ENCODE measurements around the gene ACO1. TPM values are rescaled to one million over a fixed set of nuclear protein-coding genes. Genes with fewer than 3 reads are reported as not detected.

Gene ACO1
- total RNA-seq, 1 donor from 2014 or later = 19.1 TPM

DNA sequence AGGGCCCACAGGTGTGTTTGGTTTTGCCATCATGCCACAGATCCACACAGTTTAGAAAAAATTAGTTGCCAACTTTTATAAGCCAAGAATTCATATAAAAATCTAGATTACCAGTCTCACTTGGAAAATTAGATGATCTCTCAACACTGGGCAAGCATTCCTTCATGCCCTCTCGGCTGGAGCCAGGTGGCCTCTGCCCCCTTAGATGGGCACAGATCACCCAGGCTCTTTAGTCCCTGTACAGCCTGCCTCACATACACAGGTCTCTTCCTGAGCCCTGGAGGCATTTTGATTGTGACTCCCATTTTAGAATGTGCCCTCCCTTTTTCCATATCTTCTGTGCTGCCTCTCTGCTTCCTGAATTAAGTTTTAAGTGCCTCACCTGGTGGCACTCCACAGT lies 20.0 kb downstream of the ACO1 start:
- Histone ChIP-seq H3K36me3 (peaks cover 34 to 44% of the 10 kb centered on the region in 2 donors), H3K4me1 (no peaks in the 10 kb centered on the region)
- intact Hi-C loops (cut with DNase I) = no loop called here

DNA sequence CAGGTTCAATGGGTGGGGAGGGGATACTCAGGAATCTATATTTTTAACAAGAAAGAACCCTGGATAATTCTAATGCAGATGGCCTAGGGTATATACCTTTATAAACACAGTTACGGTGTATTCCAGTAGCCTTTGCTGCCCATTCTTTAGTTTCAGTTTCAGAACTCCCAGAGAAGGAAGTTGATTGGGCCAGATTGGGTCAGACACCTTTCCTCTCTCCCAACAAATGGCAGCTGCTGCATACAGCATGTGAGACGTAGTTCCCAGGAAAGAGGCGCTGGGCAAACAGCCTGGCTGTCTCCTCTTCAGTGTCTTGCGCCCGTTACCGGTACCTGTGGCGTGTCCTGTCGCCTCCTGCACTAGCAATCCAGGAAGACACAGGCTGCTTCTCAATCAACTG lies 20.4 kb downstream of the ACO1 start:
- no peak for DNase-seq (ENCODE audit: low spot score in 2 of 2)
- Histone ChIP-seq H3K4me3 (no peak overlapping the region), H3K36me3 (peaks cover 36 to 47% of the 10 kb centered on the region in 2 donors), H3K9me3 (no peaks in the 10 kb centered on the region), H3K4me1 (no peaks in the 10 kb centered on the region), H3K27me3 (no peaks in the 10 kb centered on the region), H3K27ac (no peak overlapping the region)
- TF ChIP-seq, protein P1, sequence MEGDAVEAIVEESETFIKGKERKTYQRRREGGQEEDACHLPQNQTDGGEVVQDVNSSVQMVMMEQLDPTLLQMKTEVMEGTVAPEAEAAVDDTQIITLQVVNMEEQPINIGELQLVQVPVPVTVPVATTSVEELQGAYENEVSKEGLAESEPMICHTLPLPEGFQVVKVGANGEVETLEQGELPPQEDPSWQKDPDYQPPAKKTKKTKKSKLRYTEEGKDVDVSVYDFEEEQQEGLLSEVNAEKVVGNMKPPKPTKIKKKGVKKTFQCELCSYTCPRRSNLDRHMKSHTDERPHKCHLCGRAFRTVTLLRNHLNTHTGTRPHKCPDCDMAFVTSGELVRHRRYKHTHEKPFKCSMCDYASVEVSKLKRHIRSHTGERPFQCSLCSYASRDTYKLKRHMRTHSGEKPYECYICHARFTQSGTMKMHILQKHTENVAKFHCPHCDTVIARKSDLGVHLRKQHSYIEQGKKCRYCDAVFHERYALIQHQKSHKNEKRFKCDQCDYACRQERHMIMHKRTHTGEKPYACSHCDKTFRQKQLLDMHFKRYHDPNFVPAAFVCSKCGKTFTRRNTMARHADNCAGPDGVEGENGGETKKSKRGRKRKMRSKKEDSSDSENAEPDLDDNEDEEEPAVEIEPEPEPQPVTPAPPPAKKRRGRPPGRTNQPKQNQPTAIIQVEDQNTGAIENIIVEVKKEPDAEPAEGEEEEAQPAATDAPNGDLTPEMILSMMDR (IDR thresholded peaks at IDR 0.05) = no peak
- intact Hi-C loops (cut with DNase I) = no loop called here

More for the DNA sequence above, 20.0 kb downstream of the ACO1 start:
- Histone ChIP-seq H3K27ac (no peak overlapping the region), H3K27me3 (no peaks in the 10 kb centered on the region), H3K4me3 (no peak overlapping the region), H3K9me3 (no peaks in the 10 kb centered on the region)
- DNase-seq (ENCODE audit: low spot score in 2 of 2) = no peak
- TF ChIP-seq, protein P1 (IDR thresholded peaks at IDR 0.05) = no peak

DNA sequence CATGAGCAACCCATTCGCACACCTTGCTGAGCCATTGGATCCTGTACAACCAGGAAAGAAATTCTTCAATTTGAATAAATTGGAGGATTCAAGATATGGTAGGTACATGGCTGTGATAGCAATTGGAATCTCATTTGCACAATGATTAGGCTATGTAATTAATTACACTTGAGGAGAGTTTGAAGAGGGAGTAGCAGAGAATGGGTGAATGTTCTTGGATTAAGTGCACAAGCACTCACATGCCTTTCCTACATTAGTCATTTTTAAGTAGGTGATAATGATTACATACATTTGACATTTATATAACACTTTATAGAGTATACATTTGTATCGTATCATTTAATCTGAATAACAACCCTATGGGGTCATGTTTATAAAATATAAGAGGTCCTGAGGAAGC lies 21.1 kb downstream of the ACO1 start:
- TF ChIP-seq, protein P1 (IDR thresholded peaks at IDR 0.05) = no peak
- no peak for DNase-seq (ENCODE audit: low spot score in 2 of 2)
- Histone ChIP-seq H3K27ac (no peak overlapping the region), H3K4me3 (no peak overlapping the region), H3K4me1 (no peaks in the 10 kb centered on the region), H3K36me3 (peaks cover 42 to 54% of the 10 kb centered on the region in 2 donors), H3K9me3 (no peaks in the 10 kb centered on the region), H3K27me3 (no peaks in the 10 kb centered on the region)
- intact Hi-C loops (cut with DNase I) = no loop called here

DNA sequence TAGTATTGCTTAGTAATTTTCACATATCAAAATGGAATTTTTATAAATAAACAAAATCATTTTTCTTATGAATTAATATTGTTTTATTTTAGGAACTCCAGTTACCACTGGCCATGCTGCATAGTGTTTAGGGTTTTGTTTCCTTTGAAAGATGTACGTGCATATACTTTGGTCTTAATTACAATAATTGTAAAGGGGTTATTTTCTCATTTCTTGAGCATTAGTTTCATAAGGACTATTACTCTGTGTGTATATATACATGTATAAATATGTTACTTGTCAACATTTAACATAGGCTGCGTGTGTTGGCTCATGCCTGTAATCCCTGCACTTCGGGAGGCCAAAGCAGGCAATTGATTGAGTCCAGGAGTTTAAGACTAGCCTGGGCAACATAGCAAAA lies 21.6 kb downstream of the ACO1 start:
- TF ChIP-seq, protein P1 (IDR thresholded peaks at IDR 0.05) = no peak
- no peaks in the 10 kb centered on the region for H3K9me3 ChIP-seq
- intact Hi-C loops (cut with DNase I) = no loop called here
- peaks cover 47 to 59% of the 10 kb centered on the region in 2 donors for H3K36me3 ChIP-seq
- no peak overlapping the region for H3K27ac ChIP-seq
- DNase-seq (ENCODE audit: low spot score in 2 of 2) = no peak
- H3K4me1 ChIP-seq = no peaks in the 10 kb centered on the region
- no peak overlapping the region for H3K4me3 ChIP-seq
- H3K27me3 ChIP-seq = no peaks in the 10 kb centered on the region

DNA sequence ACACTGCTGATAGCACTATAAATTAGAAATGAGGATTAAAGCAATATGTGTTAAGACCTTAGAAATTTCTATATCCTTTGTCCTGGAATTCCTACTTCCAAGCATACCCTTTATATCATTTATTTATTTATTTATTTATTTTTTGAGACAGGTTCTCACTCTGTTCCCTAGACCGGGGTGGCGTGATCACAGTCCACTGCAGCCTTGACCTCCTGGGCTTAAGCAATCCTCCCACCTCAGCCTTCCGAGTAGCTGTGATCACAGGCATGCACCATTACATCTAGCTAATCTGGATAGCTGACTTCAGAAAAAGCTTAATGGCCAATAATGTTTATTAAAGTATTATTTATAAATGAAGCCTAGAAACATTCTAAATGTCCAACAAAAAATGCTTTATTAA lies 27.3 kb downstream of the ACO1 start:
- no peak for DNase-seq (ENCODE audit: low spot score in 2 of 2)
- no peaks in the 10 kb centered on the region for H3K27me3 ChIP-seq
- H3K27ac ChIP-seq = no peak overlapping the region
- peaks cover 45 to 79% of the 10 kb centered on the region in 2 donors for H3K36me3 ChIP-seq
- H3K4me1 ChIP-seq = no peaks in the 10 kb centered on the region
- no peak overlapping the region for H3K4me3 ChIP-seq
- intact Hi-C loops (cut with DNase I) = no loop called here
- H3K9me3 ChIP-seq = no peaks in the 10 kb centered on the region
- TF ChIP-seq, protein P1 (IDR thresholded peaks at IDR 0.05) = no peak

DNA sequence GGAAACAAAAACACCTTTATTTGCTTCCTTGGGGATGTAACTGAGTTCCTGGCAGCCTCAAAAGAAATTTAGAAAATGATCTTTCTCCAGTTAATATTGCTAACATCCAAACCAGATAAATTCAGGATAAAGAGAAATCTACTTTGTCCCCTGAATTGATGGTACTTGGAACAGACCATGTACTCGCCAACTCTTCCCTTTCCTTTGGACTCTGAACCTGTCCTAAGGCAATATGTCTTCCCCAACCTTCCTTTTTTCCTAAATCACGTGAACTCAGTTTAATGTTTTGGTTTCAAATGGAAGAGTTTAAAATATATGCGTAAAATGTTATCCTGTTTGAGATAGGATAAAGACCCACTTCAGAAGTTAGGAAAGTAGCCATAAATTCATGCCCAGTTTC lies 28.0 kb downstream of the ACO1 start:
- no peaks in the 10 kb centered on the region for H3K27me3 ChIP-seq
- no peak for DNase-seq (ENCODE audit: low spot score in 2 of 2)
- H3K9me3 ChIP-seq = no peaks in the 10 kb centered on the region
- TF ChIP-seq, protein P1 (IDR thresholded peaks at IDR 0.05) = no peak
- intact Hi-C loops (cut with DNase I) = no loop called here
- no peaks in the 10 kb centered on the region for H3K4me1 ChIP-seq
- H3K4me3 ChIP-seq = no peak overlapping the region
- H3K27ac ChIP-seq = no peak overlapping the region
- H3K36me3 ChIP-seq = peaks cover 38 to 73% of the 10 kb centered on the region in 2 donors

All from ascending aorta (tissue), 2 donors.